ENCODE measurements around the gene CELF5. TPM values are rescaled to one million over a fixed set of nuclear protein-coding genes. Genes with fewer than 3 reads are reported as not detected.

Gene CELF5
- total and polyA plus RNA-seq, 9 of the 15 experiments (the other 6 are each of a cell fraction or from before 2014, with no cell fraction given): 0.01 to 0.56 (median 0.22) TPM

- no peak for TF ChIP-seq CREB3 (tag; conservative IDR thresholded peaks at IDR 0.05; ENCODE audit: low read depth)
- TF ChIP-seq ZNF398 (CRISPR knock-in tag; IDR thresholded peaks at IDR 0.05): no peak
- TF ChIP-seq PRPF4 (IDR thresholded peaks at IDR 0.05; ENCODE audit: insufficient read depth, low read depth, low read length, poor library complexity, severe bottlenecking): no peak
- peak; percentile 46 for TF ChIP-seq MXD1 (CRISPR knock-in tag; IDR thresholded peaks at IDR 0.05; ENCODE audit: borderline replicate concordance, poor library complexity, severe bottlenecking)
- no peak for TF ChIP-seq ATF6 (CRISPR knock-in tag; IDR thresholded peaks at IDR 0.05)
- no peak for TF ChIP-seq HDAC8 (tag; IDR thresholded peaks at IDR 0.05)
- TF ChIP-seq RUNX1 (IDR thresholded peaks at IDR 0.05; ENCODE audit: low read depth): no peak
- TF ChIP-seq GTF2E2 (tag; IDR thresholded peaks at IDR 0.05): no peak
- TF ChIP-seq EGR1 (conservative IDR thresholded peaks at IDR 0.05): peak; percentile 64
- TF ChIP-seq U2AF2 (optimal IDR thresholded peaks at IDR 0.05; ENCODE audit: low read depth, low read length): no peak
- TF ChIP-seq CBX3 (IDR thresholded peaks at IDR 0.05; ENCODE audit: borderline replicate concordance in 1 of 2, low read length in 2 of 2): no peak
- peak; percentile 88 for TF ChIP-seq MAX (CRISPR knock-in tag; IDR thresholded peaks at IDR 0.05)
- no peak for TF ChIP-seq ZNF277 (CRISPR knock-in tag; IDR thresholded peaks at IDR 0.05; ENCODE audit: borderline replicate concordance)
- no peak for TF ChIP-seq ETV1 (tag; conservative IDR thresholded peaks at IDR 0.05; ENCODE audit: low read depth)
- no peak for TF ChIP-seq ZC3H8 (IDR thresholded peaks at IDR 0.05)
- TF ChIP-seq FOXM1 (IDR thresholded peaks at IDR 0.05; ENCODE audit: low read depth): no peak
- no peak for TF ChIP-seq FOXM1 (CRISPR knock-in tag; IDR thresholded peaks at IDR 0.05; ENCODE audit: low read depth)
- TF ChIP-seq MXI1 (IDR thresholded peaks at IDR 0.05; ENCODE audit: low read depth, low read length): peak; percentile 87
- peak; percentile 45; the same call in 1 of the 2 replicates for TF ChIP-seq PHF8 (IDR thresholded peaks at IDR 0.05; ENCODE audit: borderline replicate concordance, low read length)
- TF ChIP-seq KLF13 (tag; IDR thresholded peaks at IDR 0.05; ENCODE audit: borderline replicate concordance, low read depth): peak; percentile 31; the same call in 1 of the 2 replicates
- TF ChIP-seq RBM17 (IDR thresholded peaks at IDR 0.05; ENCODE audit: borderline replicate concordance, low read depth, low read length): no peak
These were observed 61.3 kb downstream of the CELF5 start (continued) for GRCh38 chr19:3285647-3286176.

Measured in K562 (cell line).